Amygdala (tissue), 56 donors: ENCODE measurements around the gene VWF.
"Not testable (repeated sequence)": the region's sequence is repeated elsewhere in the genome, so short reads cannot be mapped to it uniquely, and the experiment has no call there.

Source experiments
- DNase-seq, 56 donors: peaks; one replicate each; lab custom pipeline; 2025; lab: John Stamatoyannopoulos, UW

VWF gene

DNA sequence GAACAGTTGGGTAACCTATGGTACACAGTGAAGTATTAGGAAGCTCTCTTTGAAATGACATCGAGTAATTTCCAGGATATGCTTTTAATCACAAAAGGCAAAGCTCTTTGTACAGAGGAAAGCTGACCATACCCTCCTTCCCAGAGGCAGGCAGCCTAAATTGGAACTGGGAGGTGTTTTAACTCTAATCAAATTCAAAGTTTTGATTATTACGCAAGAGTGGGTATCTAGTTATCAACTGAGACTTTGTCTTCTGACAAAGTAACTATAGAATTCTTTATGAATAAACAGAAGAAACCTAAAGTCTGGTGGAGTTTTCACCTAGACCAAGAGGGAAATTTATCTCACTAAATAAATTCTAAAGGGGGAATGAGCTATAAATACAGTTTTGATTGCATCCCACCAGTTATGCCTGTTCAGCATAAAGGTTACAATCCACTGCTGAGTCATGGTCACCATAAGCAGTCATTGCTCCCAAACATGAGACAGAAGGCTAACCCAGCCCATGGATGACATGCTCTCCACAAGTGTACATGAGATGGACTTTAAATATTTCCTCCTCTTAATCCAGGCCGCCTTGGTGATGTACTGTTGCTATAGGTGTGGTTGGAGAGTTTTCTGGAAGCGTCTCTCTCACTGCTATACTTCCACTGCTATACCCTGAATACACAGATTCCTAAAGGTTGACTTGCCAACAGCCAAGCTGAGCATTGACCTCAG is 113.7 kb downstream of the VWF start:
- not testable (repeated sequence) for DNase-seq

DNA sequence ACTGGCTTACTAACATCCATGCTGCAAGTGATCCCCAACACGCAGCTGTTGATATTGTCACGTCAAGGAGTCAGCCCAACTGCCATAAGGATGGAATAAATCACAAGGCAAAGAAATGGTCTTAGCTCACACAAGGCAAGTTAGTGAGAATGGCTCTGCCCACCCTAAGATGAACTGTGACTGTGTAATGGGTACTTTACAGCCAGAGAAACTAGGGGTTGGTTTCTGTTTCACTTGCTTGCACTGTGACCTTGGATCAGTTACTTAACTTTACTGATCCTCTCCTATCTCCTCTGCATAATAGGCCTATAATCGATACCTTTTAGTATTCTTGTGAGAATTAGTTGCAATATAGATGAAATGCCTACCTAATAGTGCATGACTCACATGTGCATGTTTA is 127.2 kb downstream of the VWF start:
- DNase-seq = no peak

DNA sequence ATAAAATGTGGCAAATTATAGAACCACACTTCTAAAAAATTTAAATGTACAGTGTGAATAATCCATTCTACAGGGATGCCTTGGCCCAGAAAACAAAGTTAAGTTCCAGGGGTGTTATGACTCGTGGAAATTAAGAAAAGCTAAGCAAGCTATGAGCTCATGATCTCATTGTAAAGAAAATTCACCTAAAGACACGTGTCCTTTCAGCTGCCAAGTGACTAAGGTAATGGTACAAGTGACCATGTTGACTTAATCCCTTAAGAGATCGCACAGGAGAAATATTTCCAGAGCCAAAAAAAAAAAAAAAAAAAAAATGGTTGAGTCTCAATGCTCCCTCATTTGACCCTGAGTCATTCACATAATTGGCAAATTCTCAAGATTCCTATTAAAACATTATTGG is 128.0 kb downstream of the VWF start:
- no peak for DNase-seq

DNA sequence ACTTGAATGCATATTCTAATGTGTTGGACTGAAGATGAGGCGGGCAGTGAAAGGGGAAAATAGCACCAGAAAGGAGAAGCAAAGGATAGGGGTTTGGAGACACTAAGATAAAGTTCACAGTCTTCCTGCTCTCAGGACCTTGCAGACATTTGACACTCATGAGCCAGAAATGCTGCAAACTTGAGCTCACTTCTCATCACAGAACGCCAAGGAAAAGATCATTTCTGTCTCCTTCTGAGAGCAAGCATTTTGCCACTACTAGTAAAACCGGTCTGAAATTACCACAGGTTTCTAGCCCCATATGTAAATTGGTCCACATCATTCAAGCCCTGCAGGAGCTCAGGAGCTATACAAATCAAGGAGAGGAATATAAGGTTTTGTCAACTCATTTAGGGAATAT is 134.8 kb downstream of the VWF start:
- no peak for DNase-seq

DNA sequence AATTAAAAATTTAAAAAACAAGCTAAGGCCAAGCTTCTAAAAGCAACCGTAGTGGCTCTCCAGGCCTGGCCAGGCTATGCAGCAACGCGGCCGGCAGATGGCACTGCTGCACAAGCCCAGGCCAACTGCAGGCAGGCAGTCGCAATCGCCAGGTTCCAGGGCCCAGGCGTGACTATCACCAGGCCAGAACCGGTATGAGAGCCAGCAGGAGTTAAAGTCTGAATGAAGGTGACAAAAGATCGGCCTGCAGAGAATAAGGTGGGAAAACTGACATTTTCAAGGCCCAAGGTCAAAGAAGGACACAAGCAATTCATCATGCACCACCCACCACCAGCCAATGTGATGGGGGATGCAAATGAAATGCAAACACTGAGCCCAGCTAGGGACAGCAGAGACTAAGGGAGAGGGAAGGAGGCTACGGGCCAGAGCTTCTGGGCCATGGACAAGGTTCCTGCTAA is 135.8 kb downstream of the VWF start:
- peak in 50 of 56 donors; percentile 11 to 85 (median 50) for DNase-seq

DNA sequence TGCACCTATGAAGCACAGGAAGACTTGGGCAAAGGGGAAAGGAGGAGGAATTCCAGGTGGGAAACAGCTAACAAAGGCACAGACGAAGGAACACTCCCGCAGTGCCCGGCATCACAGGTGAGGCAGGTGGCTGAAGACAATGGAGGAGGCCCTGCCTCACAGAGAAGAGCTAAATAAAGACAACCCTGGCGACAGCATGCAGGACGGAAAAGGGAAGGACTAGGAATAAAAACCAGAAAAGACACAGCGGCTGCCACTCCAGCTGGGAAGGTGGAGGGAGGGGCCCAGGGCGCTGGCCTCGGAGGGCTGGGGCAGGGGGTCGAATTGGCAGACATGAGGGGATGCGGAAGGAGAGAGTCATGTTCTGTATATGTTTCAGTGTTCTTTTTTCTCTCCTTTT is 136.4 kb downstream of the VWF start:
- no peak for DNase-seq

DNA sequence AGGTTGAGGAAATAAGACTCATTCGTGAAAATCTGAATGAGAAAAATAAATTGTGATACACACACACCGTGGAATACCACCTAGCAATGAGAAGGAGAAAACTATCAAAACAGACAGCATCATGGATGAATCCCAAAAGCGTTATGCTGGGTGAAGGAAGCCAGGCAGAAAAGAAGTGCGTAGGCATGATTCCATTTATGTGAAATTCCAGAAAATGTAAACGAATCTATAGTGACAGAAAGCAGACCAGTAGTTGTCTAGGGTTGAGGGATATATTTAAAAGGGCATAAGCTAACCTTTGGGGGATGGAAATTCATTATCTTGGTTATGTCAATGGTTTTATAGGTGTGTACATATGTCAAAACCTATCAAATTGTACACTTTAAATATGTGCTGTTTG is 136.9 kb downstream of the VWF start:
- DNase-seq = no peak

DNA sequence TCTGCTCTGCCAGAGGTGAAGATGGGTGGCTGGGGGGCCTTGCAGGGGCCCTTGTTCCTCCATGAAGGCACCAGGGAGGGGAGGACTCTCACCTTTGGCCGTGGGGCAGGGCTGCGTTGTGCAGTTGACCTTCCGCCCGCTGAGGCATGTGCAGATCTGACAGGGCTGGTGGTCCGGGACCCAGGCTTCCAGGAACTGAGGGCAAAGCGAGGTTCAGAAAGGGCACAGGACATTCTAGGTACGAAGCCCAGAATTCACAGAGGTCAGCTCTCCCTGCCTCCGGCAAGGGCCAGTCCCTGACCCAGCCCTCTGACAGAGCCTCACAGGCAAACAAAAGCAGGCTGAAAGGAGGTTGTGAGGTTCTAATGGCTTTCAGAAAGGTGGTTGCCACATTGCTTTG is 139.0 kb downstream of the VWF start:
- no peak for DNase-seq

DNA sequence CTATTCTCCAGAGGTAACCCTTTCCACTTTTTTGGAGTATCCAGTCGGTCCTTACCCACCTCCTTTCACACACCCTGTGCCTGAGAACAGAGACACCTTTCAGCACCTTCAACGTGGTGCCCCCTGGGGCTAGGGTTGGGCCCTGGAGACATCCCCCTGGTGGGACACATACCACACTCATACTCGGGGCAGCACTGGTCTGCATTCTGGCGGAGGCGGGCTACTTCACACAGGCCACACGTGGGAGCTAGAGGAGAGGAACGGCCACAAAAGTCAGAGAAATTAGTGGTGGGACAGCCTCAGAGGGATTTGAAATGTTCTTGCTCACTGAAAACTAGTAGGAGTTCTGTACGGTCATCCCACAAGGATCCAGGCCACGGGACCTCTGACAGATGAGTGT is 139.6 kb downstream of the VWF start:
- no peak for DNase-seq

DNA sequence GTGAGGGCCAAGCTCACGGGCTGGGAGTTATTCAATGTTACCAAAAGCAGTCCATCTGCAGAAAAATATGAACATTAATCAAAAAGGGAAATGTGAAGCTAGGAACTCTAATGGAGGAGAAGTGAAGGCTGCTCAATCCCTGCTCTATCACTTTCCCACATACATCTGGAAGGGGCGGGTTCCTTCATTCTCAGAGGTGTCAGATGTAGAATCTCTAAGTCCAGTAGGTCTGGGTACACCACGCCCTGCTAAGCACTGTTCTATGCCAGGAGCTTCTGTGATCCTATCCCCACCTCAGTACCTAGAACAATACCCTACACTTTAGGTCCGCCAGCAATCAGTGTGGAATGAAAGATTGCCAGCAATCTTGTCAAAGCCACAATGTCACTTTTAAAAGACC is 142.4 kb downstream of the VWF start:
- no peak for DNase-seq

DNA sequence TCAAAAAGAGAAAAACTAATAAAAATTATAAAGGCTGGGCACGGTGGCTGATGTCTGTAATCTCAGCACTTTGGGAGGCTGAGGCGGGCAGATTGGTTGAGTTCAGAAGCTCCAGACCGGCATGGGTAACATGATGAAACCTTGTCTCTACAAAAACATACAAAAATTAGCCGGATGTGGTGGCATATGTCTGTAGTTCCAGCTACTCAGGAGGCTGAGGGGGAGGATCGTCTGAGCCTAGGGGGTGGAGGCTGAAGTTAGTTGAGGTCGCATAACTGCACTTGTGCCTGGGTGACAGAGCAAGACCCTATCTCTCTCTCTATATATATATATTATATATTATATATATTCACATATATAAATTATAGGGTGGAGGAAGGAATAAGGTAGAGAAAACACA is 146.9 kb downstream of the VWF start:
- no peak for DNase-seq

DNA sequence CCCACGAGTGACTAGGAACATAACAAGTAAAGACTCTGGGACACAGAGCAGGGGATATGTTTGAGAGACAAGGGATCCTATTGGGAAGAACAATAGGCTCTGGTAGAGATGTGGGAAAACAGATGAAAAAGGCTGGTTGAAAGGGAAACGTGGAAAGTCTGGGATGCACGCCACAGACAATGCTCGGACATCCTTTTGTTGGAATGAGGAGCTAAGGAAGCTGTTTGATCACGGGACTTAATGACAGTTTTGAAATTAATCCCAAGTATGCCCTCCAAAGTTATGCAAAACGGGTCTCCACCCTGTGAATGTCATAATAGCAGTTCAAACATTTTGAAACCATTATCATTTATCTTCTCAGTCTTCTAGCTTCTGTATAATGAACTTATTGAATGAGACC is 147.8 kb downstream of the VWF start:
- DNase-seq = no peak

DNA sequence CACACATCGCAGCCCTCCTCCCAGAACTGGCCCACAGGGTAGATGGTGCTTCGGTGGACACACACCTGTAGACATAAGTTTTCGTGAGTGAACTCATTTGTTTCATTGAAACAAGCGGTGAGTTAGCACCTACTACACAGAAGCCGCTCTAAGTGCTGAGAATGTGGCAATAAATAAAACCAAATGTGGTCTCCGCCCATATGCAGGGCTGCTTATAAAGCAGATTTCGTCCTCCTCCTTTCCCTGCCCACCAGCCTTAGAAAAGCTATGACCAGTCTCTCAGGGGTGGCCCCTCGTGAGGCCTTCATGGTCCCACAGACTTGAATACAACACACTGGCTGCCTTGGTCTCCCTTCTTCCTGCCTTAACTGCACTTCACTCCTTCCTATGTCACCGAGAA is 148.3 kb downstream of the VWF start:
- no peak for DNase-seq

DNA sequence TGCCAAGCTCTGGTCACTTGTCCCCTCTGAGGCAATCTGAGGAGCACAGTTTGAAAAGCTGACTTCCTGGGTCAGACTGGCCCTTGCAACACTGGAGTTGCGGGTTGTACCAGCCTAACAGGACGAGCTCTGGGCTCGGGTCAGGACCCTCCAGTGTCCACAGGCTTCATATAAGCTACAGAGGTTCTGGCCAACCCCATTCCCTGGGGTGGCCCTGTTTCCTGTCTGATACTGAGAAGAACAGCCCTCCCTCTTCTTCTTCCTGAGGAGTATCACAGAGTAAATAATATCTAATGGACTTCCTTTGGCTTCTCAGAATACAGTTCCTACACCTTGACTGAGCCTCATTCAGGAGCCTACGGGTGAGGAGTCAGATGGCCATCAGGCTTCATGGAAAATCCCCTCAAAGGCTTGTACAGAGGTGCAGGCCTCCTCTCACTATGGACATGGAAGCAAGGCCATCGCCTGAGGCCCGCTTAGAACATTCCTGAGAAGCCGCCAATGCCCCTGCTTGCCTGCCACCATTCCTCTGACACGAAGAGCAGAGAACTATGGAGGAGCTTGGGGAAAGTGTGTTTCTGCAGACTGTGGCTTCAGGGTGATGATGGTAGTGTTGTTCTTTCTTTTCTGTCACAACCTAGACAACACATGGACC is 150.9 kb downstream of the VWF start:
- no peak for DNase-seq

DNA sequence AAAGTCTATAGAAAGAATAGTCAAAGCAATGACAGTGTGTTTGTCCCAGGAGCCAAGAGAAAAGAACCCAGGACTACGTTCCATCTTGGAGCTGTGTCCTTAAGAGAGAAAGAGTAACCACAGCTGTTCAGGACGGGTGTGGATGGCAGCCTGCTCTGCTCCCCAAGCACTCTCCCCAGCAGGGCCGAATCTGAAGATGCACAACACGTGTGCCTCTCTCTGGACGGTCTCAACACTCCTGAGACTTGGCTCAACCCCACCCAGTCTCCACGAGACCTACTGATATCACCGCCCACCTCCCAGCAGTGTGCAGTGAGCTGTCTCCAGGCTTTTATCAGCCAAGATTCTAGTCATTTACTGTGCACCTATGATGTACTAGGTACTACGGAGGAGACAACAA is 152.1 kb downstream of the VWF start:
- no peak for DNase-seq

DNA sequence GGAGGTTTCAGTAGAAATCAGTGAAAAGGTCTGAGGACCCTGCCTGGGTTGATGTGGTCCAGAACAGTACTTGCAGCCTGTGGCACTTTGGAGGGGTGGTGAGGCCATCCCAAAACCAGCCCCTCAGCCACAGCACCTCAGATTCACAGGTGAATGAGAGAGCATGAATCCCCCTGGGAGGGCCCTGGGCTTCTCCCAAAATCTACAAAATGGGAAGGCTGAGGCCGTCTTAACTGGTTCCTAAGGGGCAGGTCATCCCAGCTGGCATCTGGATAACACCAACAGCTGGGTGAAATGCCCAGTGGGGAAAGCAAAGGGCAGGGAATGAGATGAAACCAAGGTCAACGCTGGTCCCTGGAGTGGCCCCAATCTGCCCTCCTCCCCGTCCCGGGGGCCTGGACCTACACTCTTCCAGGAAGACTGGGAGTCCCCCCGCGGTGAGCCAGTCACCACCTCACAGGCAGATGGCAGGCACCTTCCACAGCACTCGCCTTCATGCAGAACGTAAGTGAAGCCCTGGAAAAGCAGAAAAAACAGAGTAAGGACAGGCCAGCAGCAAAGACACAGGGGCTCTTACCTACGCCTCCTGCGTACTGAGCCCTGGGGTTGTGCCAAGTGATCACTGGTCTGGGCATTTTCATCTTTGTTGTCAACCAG is 153.1 kb downstream of the VWF start:
- no peak for DNase-seq

DNA sequence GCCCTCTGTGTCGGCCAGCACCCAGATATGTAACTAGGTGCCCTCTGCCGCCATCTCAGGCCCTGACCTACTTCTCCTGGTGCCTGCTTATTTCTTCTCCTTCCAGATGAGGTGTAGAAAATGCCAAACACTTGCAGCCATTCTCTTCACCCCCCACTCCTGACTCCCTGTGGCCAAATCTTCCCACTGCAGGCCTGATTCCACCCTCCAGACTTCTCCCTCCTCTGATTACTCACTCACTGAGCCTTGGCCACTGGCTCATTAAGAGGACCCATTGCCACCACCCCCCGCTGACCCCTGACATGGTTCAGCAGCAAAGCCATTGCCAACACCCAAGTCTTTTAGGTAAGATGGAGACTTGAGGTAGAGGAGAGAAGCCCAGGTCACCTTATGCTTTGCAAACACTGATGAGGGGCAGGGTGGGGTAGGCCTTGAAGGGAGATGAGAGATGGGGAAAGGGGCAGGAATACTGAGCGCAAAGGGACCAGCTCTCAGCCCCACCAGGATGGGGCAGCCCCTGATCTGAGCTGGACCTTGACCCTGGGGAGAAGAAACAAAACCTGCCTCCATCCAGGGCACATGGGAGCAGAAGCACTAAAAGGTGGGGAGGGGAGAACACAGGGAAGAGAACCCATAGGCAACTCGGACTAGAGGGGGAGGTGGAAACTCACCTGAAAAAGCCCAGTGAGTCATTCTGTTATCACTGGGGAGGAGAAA is 154.3 kb downstream of the VWF start:
- DNase-seq = no peak

DNA sequence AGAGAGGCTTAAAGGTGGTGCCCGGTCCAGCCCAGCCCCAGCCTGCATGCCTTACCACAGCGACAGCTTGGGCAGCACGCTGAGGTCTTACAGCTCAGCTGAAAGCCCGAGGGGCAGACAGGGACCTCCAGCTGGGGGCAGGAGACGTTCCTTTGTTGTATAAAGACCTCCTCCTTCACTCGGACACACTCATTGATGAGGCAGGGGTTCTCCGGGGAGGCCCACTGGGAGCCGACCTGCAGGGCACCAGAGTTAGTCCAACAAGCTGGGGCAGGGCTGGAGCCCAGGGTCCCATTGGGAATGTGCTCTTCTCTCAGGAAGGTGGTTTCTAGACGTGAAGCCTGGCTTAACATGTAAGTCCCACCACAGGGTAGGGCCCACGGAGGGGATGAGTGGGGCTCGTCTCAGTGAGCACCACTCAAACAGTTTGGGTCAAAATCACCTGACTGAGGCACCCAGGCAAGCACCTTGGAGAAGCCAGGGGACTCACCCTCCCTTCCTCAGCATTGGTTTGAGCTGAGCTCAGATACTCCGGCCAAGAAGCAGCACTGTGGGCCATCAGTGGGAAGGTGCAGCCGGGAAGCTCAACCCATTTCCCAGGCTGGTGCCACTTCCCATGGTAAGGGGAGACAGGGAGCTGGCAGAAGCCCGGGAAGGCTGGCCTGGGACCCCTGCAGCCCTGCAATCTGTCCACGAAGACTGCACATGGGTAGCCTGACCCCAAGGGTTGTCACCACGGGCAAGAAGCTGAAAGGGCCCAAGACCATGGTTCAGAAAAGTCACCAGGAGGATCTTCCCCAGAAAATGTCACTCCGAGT is 155.1 kb downstream of the VWF start:
- no peak for DNase-seq

DNA sequence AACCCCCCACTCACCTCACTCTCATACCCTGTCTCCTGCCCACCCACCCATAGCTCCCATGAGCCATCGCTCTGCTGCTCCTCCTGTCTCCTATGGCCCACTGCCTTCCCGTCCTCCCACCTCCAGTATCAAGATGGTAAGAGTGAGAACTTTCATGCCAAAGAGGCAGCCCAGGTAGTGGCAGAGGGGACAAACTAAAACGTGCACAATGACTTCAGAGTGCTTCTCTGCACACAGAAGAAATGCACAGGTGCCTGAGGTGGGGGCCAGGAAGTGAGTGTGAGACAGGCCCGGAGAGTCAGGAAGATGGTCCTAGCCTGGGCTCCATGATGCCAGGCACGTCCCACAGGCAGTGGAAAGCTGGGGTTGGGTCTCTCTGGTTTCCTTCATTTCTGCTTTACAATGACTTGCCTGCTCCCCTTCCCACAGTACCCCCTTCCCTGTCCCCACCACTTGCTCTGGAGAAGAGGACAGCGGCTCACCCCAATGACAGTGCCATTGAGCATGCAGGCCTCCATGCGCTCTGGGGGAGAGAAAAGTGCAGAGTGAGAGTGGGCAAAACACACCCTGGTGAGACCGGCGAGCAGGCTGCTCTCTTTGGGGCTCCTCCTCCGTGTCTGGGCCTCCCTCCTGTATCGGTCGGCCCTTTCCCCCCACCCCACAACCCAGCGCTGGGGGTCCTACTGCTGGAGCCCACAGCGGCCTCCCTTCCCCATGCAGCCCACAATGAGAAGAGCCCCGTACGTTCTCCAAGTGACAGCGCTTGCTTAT is 156.6 kb downstream of the VWF start:
- DNase-seq = no peak
